Keratinocyte (primary cell): Measurements from ENCODE around the gene TRIM14. TPM values are rescaled to one million over a fixed set of nuclear protein-coding genes. Genes with fewer than 3 reads are reported as not detected.

Experiments
- DNase-seq: peaks from one replicate; pipeline ENCODE4 v3.0.0-alpha.2; 2011; ENCODE audit warnings: low read depth, missing footprints, low spot score
- FAIRE-seq: peaks from 2 replicates; lab custom pipeline; 2011; peaks lifted over from hg19 to GRCh38; lab: Jason Lieb, UNC
- H2AFZ ChIP-seq: 2 replicates; pipeline ENCODE4 v1.6.0; 2012; ENCODE audit warnings: low read length, control low read depth, inconsistent platforms; ENCODE audit not compliant: control insufficient read depth
- H3K27ac ChIP-seq: 2 replicates; pipeline ENCODE4 v1.5.1; 2011; ENCODE audit warnings: low read length; ENCODE audit not compliant: control insufficient read depth, insufficient read depth
- H3K27me3 ChIP-seq: 3 replicates; pipeline ENCODE4 v1.6.0; 2011; ENCODE audit warnings: low read length; ENCODE audit not compliant: control insufficient read depth, insufficient read depth; ENCODE audit errors: extremely low read depth
- H3K36me3 ChIP-seq, 2 experiments: 2 replicates in 1 of 2; 3 replicates in 1 of 2; pipeline ENCODE4 v1.5.1; 2011; ENCODE audit warnings: low read length in 2 of 2, mild to moderate bottlenecking in 1 of 2; ENCODE audit not compliant: control insufficient read depth in 2 of 2, insufficient read depth in 2 of 2; ENCODE audit errors: extremely low read depth in 1 of 2
- H3K4me1 ChIP-seq: 3 replicates; pipeline ENCODE4 v1.5.1; 2011; ENCODE audit warnings: low read length; ENCODE audit not compliant: control insufficient read depth, insufficient read depth; ENCODE audit errors: extremely low read depth
- H3K4me2 ChIP-seq: 3 replicates; pipeline ENCODE4 v1.6.0; 2011; ENCODE audit warnings: low read depth, low read length; ENCODE audit not compliant: control insufficient read depth, insufficient read depth; ENCODE audit errors: extremely low read depth
- H3K4me3 ChIP-seq, 3 experiments: fragments of 200-600 bp in 1 of 3; sonication (generic) in 1 of 3; 2 replicates in 2 of 3; 3 replicates in 1 of 3; pipeline ENCODE4 v1.5.1; 2011 to 2016; ENCODE audit warnings: low read length in 3 of 3, mild to moderate bottlenecking in 3 of 3, control low read depth in 2 of 3, inconsistent platforms in 1 of 3, low read depth in 1 of 3, mixed read lengths in 1 of 3, mixed run types in 1 of 3, moderate library complexity in 1 of 3; ENCODE audit not compliant: control insufficient read depth in 2 of 3, insufficient read depth in 2 of 3; ENCODE audit errors: extremely low read depth in 1 of 3
- H3K79me2 ChIP-seq: 2 replicates; pipeline ENCODE4 v1.6.0; 2012; ENCODE audit warnings: low read length; ENCODE audit not compliant: control insufficient read depth, insufficient read depth
- H3K9ac ChIP-seq: 3 replicates; pipeline ENCODE4 v1.6.0; 2011; ENCODE audit warnings: low read length; ENCODE audit not compliant: control insufficient read depth, insufficient read depth; ENCODE audit errors: extremely low read depth
- H3K9me1 ChIP-seq: 3 replicates; pipeline ENCODE4 v1.6.0; 2011; ENCODE audit warnings: low read length; ENCODE audit not compliant: control insufficient read depth, insufficient read depth; ENCODE audit errors: extremely low read depth
- H3K9me3 ChIP-seq: 2 replicates; pipeline ENCODE4 v1.5.1; 2012; ENCODE audit warnings: low read depth, low read length; ENCODE audit not compliant: control insufficient read depth
- H4K20me1 ChIP-seq: 3 replicates; pipeline ENCODE4 v1.6.0; 2011; ENCODE audit warnings: low read length; ENCODE audit not compliant: control insufficient read depth, insufficient read depth; ENCODE audit errors: extremely low read depth
- EZH2 ChIP-seq: IDR thresholded peaks from one replicate; pipeline ENCODE4 v1.6.1; 2012; ENCODE audit warnings: inconsistent platforms, mild to moderate bottlenecking, low read length, moderate library complexity
- dilution Hi-C: fragments of 300-500 bp; cut with MboI; formaldehyde crosslinking; loops from one replicate; pipeline ENCODE4 v1.7.0; 2020; ENCODE audit warnings: low sequenced_read_pairs; ENCODE audit not compliant: extremely low pct_ligation_motif_present
- polyA plus RNA-seq, 5 experiments: library from polyadenylated mRNA; depleted of rRNA in 3 of 5; stranded (reverse) in 3 of 5; stranded (forward) in 1 of 5; unstranded in 1 of 5; fragments of >200 nt; gene quantifications; 1 replicate in 1 of 5; 2 replicates in 3 of 5; 3 replicates in 1 of 5; pipeline versions ENCODE4 v1.2.1 to v1.2.3, GENCODE V29; 2011 to 2012; ENCODE audit warnings: missing spikeins in 2 of 5, low read depth in 1 of 5, low replicate concordance in 1 of 5
- TF ChIP-seq, protein P1 (sequence below), 3 experiments: IDR thresholded peaks in 1 of 3; conservative IDR thresholded peaks in 1 of 3; optimal IDR thresholded peaks in 1 of 3; 2 replicates in 2 of 3; 3 replicates in 1 of 3; pipeline versions ENCODE3 to v1.5.1; 2011; ENCODE audit warnings: low read length in 3 of 3, mild to moderate bottlenecking in 3 of 3, moderate library complexity in 2 of 3, control low read depth in 1 of 3, inconsistent platforms in 1 of 3; ENCODE audit not compliant: insufficient read depth in 2 of 3; ENCODE audit errors: extremely low read depth in 1 of 3

Gene TRIM14
- polyA plus RNA-seq, 1 donor (not counting 4 experiments of a cell fraction or from before 2014, with no cell fraction given) = 22.1 TPM

DNA sequence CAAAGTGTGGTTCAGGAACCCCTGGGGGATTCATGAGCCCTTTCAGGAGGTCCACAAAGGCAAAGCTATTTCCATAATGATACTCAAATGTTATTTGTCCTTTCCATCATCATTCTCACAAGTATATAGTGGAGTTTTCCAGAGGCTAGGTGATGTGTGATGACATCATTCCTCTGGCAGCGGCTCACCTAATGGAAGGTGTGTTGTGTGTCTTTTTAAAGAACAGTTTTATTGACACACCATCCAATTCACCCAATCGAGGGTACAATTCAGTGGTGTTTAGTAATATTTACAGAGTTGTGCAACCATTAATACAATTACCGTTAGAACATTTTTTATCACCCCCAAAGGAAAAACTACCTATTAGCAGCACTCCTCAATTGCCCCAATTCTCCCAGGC is 52.8 kb downstream of the TRIM14 start:
- Histone ChIP-seq H3K27ac (no peak overlapping the region), H3K36me3 (peaks cover 10 to 14% of the 10 kb centered on the region in 2 experiments), H3K9me1 (no peaks in the 10 kb centered on the region), H3K4me2 (no peak overlapping the region), H3K4me1 (no peaks in the 10 kb centered on the region), H2AFZ (no peak overlapping the region), H3K9me3 (no peaks in the 10 kb centered on the region), H3K9ac (no peak overlapping the region), H3K4me3 (no peak overlapping the region), H3K27me3 (no peaks in the 10 kb centered on the region), H4K20me1 (no peaks in the 10 kb centered on the region), H3K79me2 (peaks cover 12% of the 10 kb centered on the region)
- FAIRE-seq (no peak), DNase-seq (no peak)
- dilution Hi-C loops = no loop called here
- TF ChIP-seq, protein P1, sequence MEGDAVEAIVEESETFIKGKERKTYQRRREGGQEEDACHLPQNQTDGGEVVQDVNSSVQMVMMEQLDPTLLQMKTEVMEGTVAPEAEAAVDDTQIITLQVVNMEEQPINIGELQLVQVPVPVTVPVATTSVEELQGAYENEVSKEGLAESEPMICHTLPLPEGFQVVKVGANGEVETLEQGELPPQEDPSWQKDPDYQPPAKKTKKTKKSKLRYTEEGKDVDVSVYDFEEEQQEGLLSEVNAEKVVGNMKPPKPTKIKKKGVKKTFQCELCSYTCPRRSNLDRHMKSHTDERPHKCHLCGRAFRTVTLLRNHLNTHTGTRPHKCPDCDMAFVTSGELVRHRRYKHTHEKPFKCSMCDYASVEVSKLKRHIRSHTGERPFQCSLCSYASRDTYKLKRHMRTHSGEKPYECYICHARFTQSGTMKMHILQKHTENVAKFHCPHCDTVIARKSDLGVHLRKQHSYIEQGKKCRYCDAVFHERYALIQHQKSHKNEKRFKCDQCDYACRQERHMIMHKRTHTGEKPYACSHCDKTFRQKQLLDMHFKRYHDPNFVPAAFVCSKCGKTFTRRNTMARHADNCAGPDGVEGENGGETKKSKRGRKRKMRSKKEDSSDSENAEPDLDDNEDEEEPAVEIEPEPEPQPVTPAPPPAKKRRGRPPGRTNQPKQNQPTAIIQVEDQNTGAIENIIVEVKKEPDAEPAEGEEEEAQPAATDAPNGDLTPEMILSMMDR (optimal IDR thresholded peaks at IDR 0.05 in 1 of 3, IDR thresholded peaks at IDR 0.05 in 1 of 3, conservative IDR thresholded peaks at IDR 0.05 in 1 of 3; ENCODE audit: extremely low read depth in 1 of 3, insufficient read depth in 2 of 3, low read length in 3 of 3) = no peak
- no peak for TF ChIP-seq EZH2

DNA sequence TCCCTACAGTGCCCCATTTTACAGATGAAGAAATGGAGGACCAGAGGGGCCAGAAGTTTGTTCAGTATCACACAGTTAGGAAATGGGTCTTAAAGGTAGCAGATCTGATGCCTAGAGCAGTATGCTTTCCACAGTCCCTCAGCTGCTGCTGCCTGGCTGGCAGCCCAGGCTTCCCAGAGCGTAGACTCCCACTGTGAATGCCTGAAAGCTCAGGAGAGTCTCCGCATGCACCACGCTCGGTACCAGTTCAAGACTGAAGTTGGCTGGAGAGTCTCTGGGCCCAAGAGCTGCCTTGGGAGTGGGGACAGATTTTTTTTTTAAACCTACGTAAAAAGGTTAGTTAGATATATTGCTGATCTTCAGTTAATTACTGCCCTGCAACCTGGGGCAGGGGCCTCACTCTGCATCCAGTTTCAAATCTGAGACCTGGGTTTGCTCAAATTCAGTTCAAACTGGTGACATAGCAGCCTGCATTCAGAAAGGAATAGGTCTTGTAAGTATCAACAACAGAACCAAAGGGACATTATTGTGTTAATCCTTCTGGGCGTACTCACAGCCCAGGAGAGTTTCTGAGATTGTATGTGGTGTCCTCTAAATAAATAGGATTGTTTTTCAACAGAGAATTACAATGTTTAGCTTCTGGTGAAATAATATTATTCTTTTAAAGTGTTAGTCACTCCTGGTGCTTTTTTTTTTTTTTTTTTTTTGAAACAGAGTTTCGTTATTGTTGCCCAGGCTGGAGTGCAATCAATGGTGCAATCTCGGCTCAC is 54.2 kb downstream of the TRIM14 start:
- H2AFZ ChIP-seq = no peak overlapping the region
- DNase-seq (no peak), FAIRE-seq (no peak)
- dilution Hi-C loops = no loop called here
- H3K27ac ChIP-seq = no peak overlapping the region
- H3K36me3 ChIP-seq = peaks cover 13 to 14% of the 10 kb centered on the region in 2 experiments
- peaks cover 15% of the 10 kb centered on the region for H3K79me2 ChIP-seq
- H4K20me1 ChIP-seq = no peaks in the 10 kb centered on the region
- H3K4me3 ChIP-seq = no peak overlapping the region
- no peak overlapping the region for H3K4me2 ChIP-seq
- no peaks in the 10 kb centered on the region for H3K4me1 ChIP-seq
- no peak overlapping the region for H3K9ac ChIP-seq
- H3K9me3 ChIP-seq = no peaks in the 10 kb centered on the region
- no peak for TF ChIP-seq EZH2
- TF ChIP-seq, protein P1 (optimal IDR thresholded peaks at IDR 0.05 in 1 of 3, IDR thresholded peaks at IDR 0.05 in 1 of 3, conservative IDR thresholded peaks at IDR 0.05 in 1 of 3; ENCODE audit: extremely low read depth in 1 of 3, insufficient read depth in 2 of 3, low read length in 3 of 3) = no peak
- no peaks in the 10 kb centered on the region for H3K9me1 ChIP-seq
- no peaks in the 10 kb centered on the region for H3K27me3 ChIP-seq
